ENCODE data around the gene TSFM.

The TSFM gene

GRCh38 chr12:57781801-57782200 lies 786 bp upstream of the TSFM start:
- DNase-seq = no peak

- DNase-seq = peak; percentile 60
Observed at GRCh38 chr12:57782243-57782607, 362 bp upstream of the TSFM start.

- no peak for DNase-seq
Observed at GRCh38 chr12:57783466-57783801, 847 bp downstream of the TSFM start.

GRCh38 chr12:57783861-57784260 lies 1.3 kb downstream of the TSFM start:
- no peak for DNase-seq

GRCh38 chr12:57793920-57794319 lies 11.3 kb downstream of the TSFM start:
- no peak for DNase-seq

GRCh38 chr12:57795354-57795753 lies 12.8 kb downstream of the TSFM start:
- DNase-seq = no peak

- DNase-seq = no peak
Observed at GRCh38 chr12:57796996-57797395, 14.4 kb downstream of the TSFM start.

GRCh38 chr12:57797933-57798332 lies 15.3 kb downstream of the TSFM start:
- DNase-seq = no peak

GRCh38 chr12:57800965-57801364 lies 18.4 kb downstream of the TSFM start:
- DNase-seq = no peak

- no peak for DNase-seq
Observed at GRCh38 chr12:57802607-57803006, 20.0 kb downstream of the TSFM start.

- DNase-seq = peak; percentile 43
Observed at GRCh38 chr12:57803319-57803893, 20.8 kb downstream of the TSFM start.

GRCh38 chr12:57806677-57807076 lies 24.1 kb downstream of the TSFM start:
- DNase-seq = no peak

GRCh38 chr12:57807285-57807684 lies 24.7 kb downstream of the TSFM start:
- no peak for DNase-seq

- no peak for DNase-seq
Observed at GRCh38 chr12:57808351-57808750, 25.8 kb downstream of the TSFM start.

- no peak for DNase-seq
Observed at GRCh38 chr12:57809425-57809824, 26.8 kb downstream of the TSFM start.

GRCh38 chr12:57810450-57810849 lies 27.9 kb downstream of the TSFM start:
- DNase-seq = peak; percentile 9

GRCh38 chr12:57811028-57811755 lies 28.6 kb downstream of the TSFM start:
- DNase-seq = no peak

GRCh38 chr12:57813111-57813970 lies 30.8 kb downstream of the TSFM start:
- no peak for DNase-seq

GRCh38 chr12:57813971-57814772 lies 31.6 kb downstream of the TSFM start:
- DNase-seq = no peak

GRCh38 chr12:57815177-57816000 lies 32.8 kb downstream of the TSFM start:
- DNase-seq = peak; percentile 23

GRCh38 chr12:57816001-57816854 lies 33.6 kb downstream of the TSFM start:
- no peak for DNase-seq

GRCh38 chr12:57816855-57817151 lies 34.2 kb downstream of the TSFM start:
- peak; percentile 30 for DNase-seq
